Gastroesophageal sphincter (tissue), 3 donors: ENCODE results near the gene FBXO22.

Experiments
- CTCF ChIP-seq, 4 experiments: fragments of 200-600 bp in 2 of 4; fragments of 450-650 bp in 2 of 4; sonication (generic) in 1 of 4; IDR thresholded peaks; one replicate each; pipeline ENCODE4 v1.5.1; 2017 to 2019; ENCODE audit warnings: antibody characterized with exemption in 4 of 4, mild to moderate bottlenecking in 2 of 4, moderate library complexity in 2 of 4
- POLR2A ChIP-seq, 2 donors: fragments of 450-650 bp; IDR thresholded peaks; one replicate each; pipeline ENCODE4 v1.6.1; 2017; ENCODE audit warnings: antibody characterized with exemption in 2 of 2, mild to moderate bottlenecking in 2 of 2, moderate library complexity in 1 of 2
- POLR2AphosphoS5 ChIP-seq: sonication (generic); formaldehyde crosslinking; IDR thresholded peaks from one replicate; pipeline ENCODE4 v1.6.1; 2017; ENCODE audit warnings: antibody characterized with exemption

GRCh38 chr15:75942464-75942863 lies 38.8 kb downstream of the FBXO22 start:
- TF ChIP-seq CTCF (IDR thresholded peaks at IDR 0.05) = no peak
- no peak for TF ChIP-seq POLR2AphosphoS5
- TF ChIP-seq POLR2A (IDR thresholded peaks at IDR 0.05) = no peak
